IMR-90 (cell line): ENCODE results near the gene SPTLC3. TPM values are rescaled to one million over a fixed set of nuclear protein-coding genes. Genes with fewer than 3 reads are reported as not detected.

ENCODE experiments used
- ATAC-seq: fragments of 200-7000 bp; cut with Tn5 transposase; 2 replicates; pipeline ENCODE4 v1.9.1; 2020; ENCODE audit warnings: low read depth, mild to moderate bottlenecking, moderate library complexity
- BruUV-seq: library from RNA; stranded (reverse); fragments of 400-500 nt; replicated peaks from 2 replicates; lab custom pipeline; 2021; lab: Mats Ljungman, UMichigan
- CTCF ChIA-PET: fragments of 300-600 bp; formaldehyde crosslinking; extraction: SDS; loops from one replicate; lab custom pipeline; 2021; ENCODE audit warnings: antibody characterized with exemption; lab: Yijun Ruan, JAX
- POLR2A ChIA-PET: fragments of 300-600 bp; sonication (Branson Sonifier 250); formaldehyde crosslinking; loops from one replicate; lab custom pipeline; 2022; ENCODE audit warnings: antibody characterized with exemption; ENCODE audit not compliant: unreplicated experiment; lab: Charles Lee
- DNase-seq: peaks from one replicate; pipeline ENCODE4 v3.0.0; 2013
- H2AFZ ChIP-seq: replicated peaks from 2 replicates; pipeline ENCODE3; 2013; ENCODE audit warnings: low read length, mild to moderate bottlenecking; ENCODE audit not compliant: poor library complexity
- H2AK5ac ChIP-seq: 2 replicates; pipeline ENCODE4 v1.6.1; 2013; ENCODE audit warnings: low read depth, low read length, inconsistent platforms
- H2AK9ac ChIP-seq: replicated peaks from 2 replicates; pipeline ENCODE3; 2013; ENCODE audit warnings: mild to moderate bottlenecking, low read depth, low read length, moderate library complexity; ENCODE audit not compliant: poor library complexity
- H2BK120ac ChIP-seq: 2 replicates; pipeline ENCODE4 v1.6.1; 2013; ENCODE audit warnings: low read depth, low read length, inconsistent platforms
- H2BK15ac ChIP-seq: 3 replicates; pipeline ENCODE4 v1.6.1; 2013; ENCODE audit warnings: low read depth, low read length, inconsistent platforms
- H2BK20ac ChIP-seq: 2 replicates; pipeline ENCODE4 v1.6.1; 2013; ENCODE audit warnings: low read depth, mild to moderate bottlenecking, inconsistent platforms, low read length, moderate library complexity
- H2BK5ac ChIP-seq: 2 replicates; pipeline ENCODE4 v1.6.1; 2013; ENCODE audit warnings: mild to moderate bottlenecking, low read depth, low read length, inconsistent platforms; ENCODE audit not compliant: poor library complexity, severe bottlenecking
- H3K14ac ChIP-seq: replicated peaks from 2 replicates; pipeline ENCODE4 v1.6.1; 2013; ENCODE audit warnings: low read depth, low read length, inconsistent platforms
- H3K18ac ChIP-seq: 2 replicates; pipeline ENCODE4 v1.6.1; 2013; ENCODE audit warnings: low read depth, low read length, control low read depth
- H3K23ac ChIP-seq: 2 replicates; pipeline ENCODE4 v1.6.1; 2013; ENCODE audit warnings: low read depth, low read length, inconsistent platforms
- H3K27ac ChIP-seq: 2 replicates; pipeline ENCODE4 v1.5.1; 2013; ENCODE audit warnings: mild to moderate bottlenecking, control low read depth, low read length; ENCODE audit not compliant: insufficient read depth
- H3K27me3 ChIP-seq: 2 replicates; pipeline ENCODE4 v1.6.1; 2013; ENCODE audit warnings: low read length; ENCODE audit not compliant: control insufficient read depth, insufficient read depth
- H3K36me3 ChIP-seq: 2 replicates; pipeline ENCODE4 v1.6.1; 2013; ENCODE audit warnings: low read length, mixed read lengths; ENCODE audit not compliant: control insufficient read depth, insufficient read depth
- H3K4ac ChIP-seq: 2 replicates; pipeline ENCODE4 v1.6.1; 2013; ENCODE audit warnings: low read depth, low read length, inconsistent platforms
- H3K4me1 ChIP-seq: 2 replicates; pipeline ENCODE4 v1.6.1; 2013; ENCODE audit warnings: low read length, mixed read lengths; ENCODE audit not compliant: control insufficient read depth, insufficient read depth
- H3K4me2 ChIP-seq: 2 replicates; pipeline ENCODE4 v1.6.1; 2013; ENCODE audit warnings: low read depth, mild to moderate bottlenecking, control low read depth, low read length, moderate library complexity
- H3K4me3 ChIP-seq: 2 replicates; pipeline ENCODE4 v1.5.1; 2013; ENCODE audit warnings: low read depth, mild to moderate bottlenecking, control low read depth, low read length, moderate library complexity; ENCODE audit not compliant: insufficient read depth
- H3K56ac ChIP-seq: 2 replicates; pipeline ENCODE4 v1.6.1; 2013; ENCODE audit warnings: low read length, inconsistent platforms; ENCODE audit not compliant: insufficient read depth; ENCODE audit errors: extremely low read depth
- H3K79me1 ChIP-seq, 2 experiments: 2 replicates each; pipeline ENCODE4 v1.6.1; 2013; ENCODE audit warnings: low read length in 2 of 2, inconsistent platforms in 1 of 2, low read depth in 1 of 2
- H3K9ac ChIP-seq: 2 replicates; pipeline ENCODE4 v1.6.1; 2013; ENCODE audit warnings: low read depth, low read length, control low read depth
- H3K9me1 ChIP-seq: 2 replicates; pipeline ENCODE4 v1.6.1; 2013; ENCODE audit warnings: low read length, inconsistent platforms; ENCODE audit not compliant: insufficient read depth
- H3K9me3 ChIP-seq: 2 replicates; pipeline ENCODE4 v1.6.1; 2013; ENCODE audit warnings: low read length; ENCODE audit not compliant: control insufficient read depth, insufficient read depth
- H4K20me1 ChIP-seq: 2 replicates; pipeline ENCODE4 v1.6.1; 2013; ENCODE audit warnings: low read length, inconsistent platforms; ENCODE audit not compliant: insufficient read depth
- H4K5ac ChIP-seq: 2 replicates; pipeline ENCODE4 v1.6.1; 2013; ENCODE audit warnings: mild to moderate bottlenecking, low read depth, low read length, control low read depth
- H4K8ac ChIP-seq, 2 experiments: 2 replicates each; pipeline ENCODE4 v1.6.1; 2013; ENCODE audit warnings: low read depth in 2 of 2, low read length in 2 of 2, control low read depth in 1 of 2, inconsistent platforms in 1 of 2
- H4K91ac ChIP-seq: 2 replicates; pipeline ENCODE4 v1.6.1; 2013; ENCODE audit warnings: low read depth, low read length, inconsistent platforms; ENCODE audit not compliant: insufficient read depth
- BHLHE40 ChIP-seq: fragments of 150-350 bp; IDR thresholded peaks from 2 replicates; pipeline ENCODE4 v1.6.1; 2016; ENCODE audit warnings: mild to moderate bottlenecking, low read depth, low read length
- MAZ ChIP-seq: IDR thresholded peaks from 2 replicates; pipeline ENCODE4 v1.6.1; 2012; ENCODE audit warnings: low read depth, mild to moderate bottlenecking, low read length, improper control_type of control experiment, moderate library complexity, borderline replicate concordance
- RAD21 ChIP-seq: IDR thresholded peaks from 2 replicates; pipeline ENCODE4 v1.6.1; 2012; ENCODE audit warnings: low read length, improper control_type of control experiment
- RFX5 ChIP-seq: IDR thresholded peaks from 2 replicates; pipeline ENCODE4 v1.8.0; 2012; ENCODE audit warnings: low read depth, mild to moderate bottlenecking, low read length, moderate library complexity
- SMC3 ChIP-seq: fragments of 150-350 bp; IDR thresholded peaks from 2 replicates; pipeline ENCODE4 v1.6.1; 2016; ENCODE audit warnings: low read depth, mild to moderate bottlenecking, antibody characterized with exemption, low read length, moderate library complexity
- WGBS, 2 experiments: methylation state at CpG; one replicate each; pipeline versions ENCODE4 v1.1.5 to v1.1.7; 2013; ENCODE audit warnings: missing lambda C conversion rate in 2 of 2; ENCODE audit not compliant: insufficient read length in 1 of 2; ENCODE audit errors: extremely low coverage in 2 of 2; 5-methylcytosine and 5-hydroxymethylcytosine counted together
- dilution Hi-C: fragments of 300-500 bp; cut with HindIII; formaldehyde crosslinking; loops from one replicate; pipeline ENCODE4 v1.14.3; 2018; ENCODE audit warnings: low sequenced_read_pairs; ENCODE audit not compliant: unreplicated experiment
- in situ Hi-C: fragments of 300-500 bp; cut with MboI; formaldehyde crosslinking; loops from 3 replicates; pipeline ENCODE4 v1.14.3; 2019; ENCODE audit warnings: low sequenced_read_pairs, inconsistent platforms, mixed read lengths
- intact Hi-C: fragments of 100-400 bp; cut with micrococcal nuclease; formaldehyde crosslinking; loops from 2 replicates; pipeline ENCODE4 v1.10.0; 2022
- polyA plus RNA-seq, 3 experiments: library from polyadenylated mRNA; depleted of rRNA; stranded (reverse); fragments of >200 nt; gene quantifications; 2 replicates each; pipeline ENCODE4 v1.2.3, GENCODE V29; 2012; ENCODE audit warnings: low replicate concordance in 1 of 3
- total RNA-seq: library from RNA; depleted of rRNA; stranded (reverse); fragments of >200 nt; gene quantifications from 2 replicates; pipeline ENCODE4 v1.2.3, GENCODE V29; 2012

The SPTLC3 gene
- total and polyA plus RNA-seq, 2 of the 4 experiments (the other 2 are of a cell fraction) = 0.44 to 1.6 TPM

DNA sequence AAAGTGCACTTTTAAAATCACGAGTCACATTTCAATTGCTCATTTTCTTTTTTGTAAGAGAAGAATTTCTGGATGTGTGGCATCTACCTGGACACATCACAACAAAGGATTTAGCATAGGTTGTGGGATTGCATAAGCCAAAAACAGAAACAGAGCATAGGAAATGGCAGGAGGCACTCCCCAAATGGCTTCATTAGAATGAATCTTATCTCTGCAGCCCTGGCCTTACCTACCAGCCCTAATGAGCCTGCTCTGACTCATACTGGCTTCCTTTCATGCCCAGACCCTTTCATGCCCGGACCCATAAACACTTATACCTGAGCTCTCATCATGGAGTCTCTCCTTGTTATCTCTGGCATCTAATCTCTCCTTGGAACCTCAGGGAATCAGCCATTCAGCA lies 23.9 kb upstream of the SPTLC3 start:
- H3K27ac ChIP-seq = no peak overlapping the region
- no peak overlapping the region for H3K18ac ChIP-seq
- no peak overlapping the region for H2BK20ac ChIP-seq
- ChIA-PET CTCF (interaction anchor here (1.4 kb wide), 1 partner anchor 22 kb away, joined by 3 read pairs; no protein-coding TSS in a partner anchor), POLR2A (no interaction called here)
- H3K9ac ChIP-seq = no peak overlapping the region
- BruUV-seq = no TSS peak
- H2BK120ac ChIP-seq = no peak overlapping the region
- H4K91ac ChIP-seq = no peak overlapping the region
- H3K36me3 ChIP-seq = no peaks in the 10 kb centered on the region
- H3K9me1 ChIP-seq = no peaks in the 10 kb centered on the region
- H3K4me2 ChIP-seq = no peak overlapping the region
- H4K20me1 ChIP-seq = no peaks in the 10 kb centered on the region
- no peak overlapping the region for H2AFZ ChIP-seq
- H4K8ac ChIP-seq = no peak overlapping the region
- intact Hi-C loops = no loop called here
- no peak overlapping the region for H3K23ac ChIP-seq
- H2AK5ac ChIP-seq = no peak overlapping the region
- H3K14ac ChIP-seq = no peak overlapping the region
- H3K79me1 ChIP-seq = no peaks in the 10 kb centered on the region
- no peak overlapping the region for H3K4me3 ChIP-seq
- no peaks in the 10 kb centered on the region for H3K4me1 ChIP-seq
- no peak for ATAC-seq
- no peak overlapping the region for H2BK15ac ChIP-seq
- TF ChIP-seq MAZ (no peak), BHLHE40 (no peak), RAD21 (no peak), SMC3 (no peak), RFX5 (no peak)
- no peak overlapping the region for H3K56ac ChIP-seq
- no peaks in the 10 kb centered on the region for H3K27me3 ChIP-seq
- dilution Hi-C loops = no loop called here
- 40% methylated on average over 1 of the region's 2 CpGs; no CpG with 5 or more reads in 1 of the 2 experiments for WGBS, 2 experiments
- no peaks in the 10 kb centered on the region for H3K9me3 ChIP-seq
- no peak for DNase-seq
- in situ Hi-C loops = no loop called here
- H2AK9ac ChIP-seq = no peak overlapping the region
- no peak overlapping the region for H2BK5ac ChIP-seq
- no peak overlapping the region for H4K5ac ChIP-seq
- no peak overlapping the region for H3K4ac ChIP-seq
